GM12865 (cell line): ENCODE results near the gene FSTL5.

Experiments
- DNase-seq: peaks from one replicate; pipeline ENCODE4 v3.0.0; 2010; ENCODE audit warnings: low read depth
- H3K4me3 ChIP-seq: 2 replicates; pipeline ENCODE4 v1.5.1; 2011; ENCODE audit warnings: mild to moderate bottlenecking, low read depth, low read length, control low read depth
- TF ChIP-seq, protein P1 (sequence below): IDR thresholded peaks from 2 replicates; pipeline ENCODE4 v1.5.1; 2011; ENCODE audit warnings: low read length, control low read depth, low read depth, inconsistent platforms; ENCODE audit not compliant: insufficient read depth; ENCODE audit errors: missing control alignments

Gene FSTL5

DNA sequence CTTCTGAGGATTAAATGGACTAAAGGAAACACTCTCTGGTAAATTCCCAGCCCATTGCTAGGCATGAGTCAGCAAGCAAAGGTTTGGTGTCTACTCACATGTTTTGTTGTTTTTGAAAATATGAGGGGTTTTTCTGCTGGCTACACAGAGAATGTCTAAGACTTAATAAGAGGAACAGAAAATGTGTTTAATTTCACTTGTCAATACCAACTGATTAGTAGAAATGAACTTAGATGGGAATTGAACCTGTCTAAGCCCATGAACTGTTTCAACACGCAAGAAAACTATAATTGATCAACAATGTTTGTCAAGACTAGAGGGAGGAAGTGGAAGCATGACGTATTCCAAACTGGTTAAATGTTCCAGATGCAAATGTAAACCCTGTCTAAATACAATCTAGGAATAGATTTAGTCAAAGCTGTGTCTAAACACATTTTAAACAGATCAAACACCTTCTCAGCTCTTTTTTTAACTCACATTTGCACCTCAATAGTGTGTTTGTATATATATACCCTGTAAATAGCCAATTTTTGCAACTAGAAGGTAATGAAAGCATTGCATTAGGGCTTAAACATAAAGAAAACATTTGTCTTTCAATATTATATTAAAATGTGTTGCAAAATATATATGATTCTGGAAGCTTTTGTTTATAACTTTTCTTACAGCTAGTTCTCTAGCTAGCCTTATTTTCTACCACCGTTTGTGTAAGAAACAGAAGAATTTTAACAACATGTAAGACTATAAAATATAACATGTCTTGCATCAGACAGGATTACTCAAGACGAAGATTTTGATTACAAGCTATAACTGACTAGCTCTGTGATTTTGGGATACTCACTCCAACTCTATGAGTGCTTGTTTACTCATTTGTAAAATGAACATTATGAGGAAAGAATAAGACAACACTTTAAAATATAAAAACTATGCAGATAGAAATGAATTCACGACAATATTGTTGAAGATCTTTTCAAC is 607.8 kb downstream of the FSTL5 start:
- TF ChIP-seq, protein P1, sequence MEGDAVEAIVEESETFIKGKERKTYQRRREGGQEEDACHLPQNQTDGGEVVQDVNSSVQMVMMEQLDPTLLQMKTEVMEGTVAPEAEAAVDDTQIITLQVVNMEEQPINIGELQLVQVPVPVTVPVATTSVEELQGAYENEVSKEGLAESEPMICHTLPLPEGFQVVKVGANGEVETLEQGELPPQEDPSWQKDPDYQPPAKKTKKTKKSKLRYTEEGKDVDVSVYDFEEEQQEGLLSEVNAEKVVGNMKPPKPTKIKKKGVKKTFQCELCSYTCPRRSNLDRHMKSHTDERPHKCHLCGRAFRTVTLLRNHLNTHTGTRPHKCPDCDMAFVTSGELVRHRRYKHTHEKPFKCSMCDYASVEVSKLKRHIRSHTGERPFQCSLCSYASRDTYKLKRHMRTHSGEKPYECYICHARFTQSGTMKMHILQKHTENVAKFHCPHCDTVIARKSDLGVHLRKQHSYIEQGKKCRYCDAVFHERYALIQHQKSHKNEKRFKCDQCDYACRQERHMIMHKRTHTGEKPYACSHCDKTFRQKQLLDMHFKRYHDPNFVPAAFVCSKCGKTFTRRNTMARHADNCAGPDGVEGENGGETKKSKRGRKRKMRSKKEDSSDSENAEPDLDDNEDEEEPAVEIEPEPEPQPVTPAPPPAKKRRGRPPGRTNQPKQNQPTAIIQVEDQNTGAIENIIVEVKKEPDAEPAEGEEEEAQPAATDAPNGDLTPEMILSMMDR = no peak
- H3K4me3 ChIP-seq = no peak overlapping the region
- peak; percentile 68 for DNase-seq

GRCh38 chr4:161554372-161554990 is 609.3 kb downstream of the FSTL5 start:
- DNase-seq = peak; percentile 31
- H3K4me3 ChIP-seq = peak overlapping the region; percentile 40
- TF ChIP-seq, protein P1 = no peak

DNA sequence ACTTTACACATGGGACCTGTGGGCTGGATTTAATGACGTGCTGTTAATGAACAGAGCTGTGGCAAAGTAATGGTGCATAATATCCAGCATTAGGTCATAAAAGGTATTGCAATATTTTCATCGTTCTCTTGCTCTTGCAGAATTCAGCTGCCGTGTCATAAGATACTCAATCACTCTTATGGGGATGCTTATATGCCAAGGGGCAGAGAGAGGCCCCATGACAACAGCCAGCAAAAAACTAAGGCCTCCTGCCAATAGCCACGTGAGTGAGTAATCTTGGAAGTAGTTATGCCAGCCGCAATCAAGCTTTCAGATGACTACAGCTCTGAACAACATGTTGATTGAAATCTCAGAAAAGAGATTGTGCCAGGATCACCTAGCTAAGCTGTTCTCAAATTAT is 616.9 kb downstream of the FSTL5 start:
- TF ChIP-seq, protein P1 = no peak
- H3K4me3 ChIP-seq = no peak overlapping the region
- DNase-seq = peak; percentile 28

DNA sequence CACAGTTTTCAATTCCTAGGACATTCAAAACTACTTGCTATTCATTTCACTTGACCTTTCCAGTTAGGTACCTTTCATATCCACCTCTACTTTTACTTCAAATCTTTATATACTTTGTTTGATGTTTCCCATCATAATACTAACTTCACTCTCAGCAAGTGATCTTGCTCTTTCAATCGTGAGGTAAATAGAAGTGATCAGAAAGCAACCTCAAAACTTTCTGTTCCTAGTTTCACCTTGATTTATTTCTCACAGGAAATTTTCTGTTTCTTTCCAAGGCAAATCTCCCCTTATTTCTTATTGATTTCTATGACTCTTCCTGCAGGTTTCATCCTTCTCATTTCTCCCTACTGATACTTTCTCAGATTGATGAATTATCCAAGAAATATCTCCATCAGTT is 623.5 kb downstream of the FSTL5 start:
- TF ChIP-seq, protein P1 = no peak
- DNase-seq = peak; percentile 7
- no peak overlapping the region for H3K4me3 ChIP-seq

DNA sequence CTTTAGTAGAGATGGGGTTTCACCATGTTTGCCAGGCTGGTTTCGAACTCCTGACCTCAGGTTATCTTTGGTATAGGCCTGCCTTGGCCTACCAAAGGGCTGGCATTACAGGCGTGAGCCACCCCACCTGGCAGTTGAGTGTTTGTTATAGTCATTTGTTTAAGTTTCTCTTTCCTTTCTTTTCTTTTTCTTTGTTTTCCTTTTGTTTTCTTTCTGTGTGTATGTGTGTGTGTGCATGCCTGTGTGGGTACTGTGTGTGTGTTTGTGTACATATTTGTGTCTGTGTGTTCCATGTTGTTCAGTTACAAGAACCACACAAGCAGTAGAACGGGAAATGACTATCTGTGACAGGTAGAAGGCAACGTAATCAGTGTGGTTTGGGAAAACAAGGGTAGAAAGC is 624.9 kb downstream of the FSTL5 start:
- no peak overlapping the region for H3K4me3 ChIP-seq
- DNase-seq = peak; percentile 33
- TF ChIP-seq, protein P1 = no peak

GRCh38 chr4:161530710-161531109 is 633.1 kb downstream of the FSTL5 start:
- TF ChIP-seq, protein P1 = no peak
- DNase-seq = no peak
- no peak overlapping the region for H3K4me3 ChIP-seq
